Glutamatergic neuron (in vitro differentiated cells): ENCODE measurements around the gene RFNG. TPM values are rescaled to one million over a fixed set of nuclear protein-coding genes. Genes with fewer than 3 reads are reported as not detected.
A peak's percentile ranks its signal among the peaks of the same experiment; 100 is the strongest.

Source experiments
- DNase-seq: peaks from one replicate; pipeline ENCODE4 v3.0.0; 2022
- H3K27ac Mint-ChIP-seq: one replicate; pipeline ENCODE4 v1.8.0; 2020; ENCODE audit warnings: mild to moderate bottlenecking, mixed read lengths, inconsistent platforms; ENCODE audit not compliant: unreplicated experiment
- H3K27me3 Mint-ChIP-seq: one replicate; pipeline ENCODE4 v1.8.0; 2020; ENCODE audit warnings: mild to moderate bottlenecking, moderate library complexity, mixed read lengths, inconsistent platforms; ENCODE audit not compliant: unreplicated experiment
- H3K36me3 Mint-ChIP-seq: one replicate; pipeline ENCODE4 v1.8.0; 2020; ENCODE audit warnings: mild to moderate bottlenecking, mixed read lengths, inconsistent platforms; ENCODE audit not compliant: unreplicated experiment
- H3K4me1 Mint-ChIP-seq: one replicate; pipeline ENCODE4 v1.8.0; 2020; ENCODE audit warnings: mild to moderate bottlenecking, low read depth, mixed read lengths, inconsistent platforms; ENCODE audit not compliant: unreplicated experiment
- H3K4me3 Mint-ChIP-seq: one replicate; pipeline ENCODE4 v1.8.0; 2020; ENCODE audit warnings: mild to moderate bottlenecking, mixed read lengths, inconsistent platforms; ENCODE audit not compliant: unreplicated experiment
- H3K9me3 Mint-ChIP-seq: one replicate; pipeline ENCODE4 v1.8.0; 2020; ENCODE audit warnings: mild to moderate bottlenecking, moderate library complexity, mixed read lengths, inconsistent platforms; ENCODE audit not compliant: unreplicated experiment
- CTCF ChIP-seq: fragments of 200-600 bp; sonication (generic); IDR thresholded peaks from one replicate; pipeline ENCODE4 v1.5.0; 2021; ENCODE audit not compliant: partially characterized antibody, unreplicated experiment
- total RNA-seq: library from RNA; stranded (reverse); fragmentation: NEBNext Ultra II Directional; extraction: Animal tissue kit (Norgen Biotek cat#: 25700); gene quantifications from one replicate; pipeline ENCODE4 v1.2.1, GENCODE V29; 2021; ENCODE audit not compliant: unreplicated experiment

RFNG gene
- total RNA-seq, 1 donor from 2014 or later = 50.8 TPM

- no peaks in the 10 kb centered on the region for H3K4me1 Mint-ChIP-seq
- H3K36me3 Mint-ChIP-seq = no peaks in the 10 kb centered on the region
- H3K4me3 Mint-ChIP-seq = no peak overlapping the region
- H3K27me3 Mint-ChIP-seq = peaks cover 5% of the 10 kb centered on the region
- no peak for DNase-seq
- H3K9me3 Mint-ChIP-seq = peaks cover 8% of the 10 kb centered on the region
- no peak for TF ChIP-seq CTCF
- no peak overlapping the region for H3K27ac Mint-ChIP-seq
Observed at GRCh38 chr17:82082456-82082855, 30.8 kb upstream of the RFNG start.

- H3K36me3 Mint-ChIP-seq = no peaks in the 10 kb centered on the region
- H3K4me1 Mint-ChIP-seq = no peaks in the 10 kb centered on the region
- no peak overlapping the region for H3K4me3 Mint-ChIP-seq
- DNase-seq = no peak
- no peak for TF ChIP-seq CTCF
- peaks cover 5% of the 10 kb centered on the region for H3K27me3 Mint-ChIP-seq
- no peak overlapping the region for H3K27ac Mint-ChIP-seq
- peaks cover 8% of the 10 kb centered on the region for H3K9me3 Mint-ChIP-seq
Observed at GRCh38 chr17:82081966-82082365, 30.4 kb upstream of the RFNG start.

- Mint-ChIP-seq H3K4me3 (no peak overlapping the region), H3K36me3 (no peaks in the 10 kb centered on the region), H3K4me1 (no peaks in the 10 kb centered on the region), H3K27me3 (peaks cover 5% of the 10 kb centered on the region), H3K27ac (no peak overlapping the region), H3K9me3 (peaks cover 8% of the 10 kb centered on the region)
- DNase-seq = no peak
- no peak for TF ChIP-seq CTCF
Observed at GRCh38 chr17:82081546-82081945, 29.9 kb upstream of the RFNG start.

- Mint-ChIP-seq H3K9me3 (peaks cover 8% of the 10 kb centered on the region), H3K4me1 (no peaks in the 10 kb centered on the region), H3K27me3 (peaks cover 5% of the 10 kb centered on the region), H3K36me3 (no peaks in the 10 kb centered on the region), H3K4me3 (no peak overlapping the region), H3K27ac (no peak overlapping the region)
- no peak for TF ChIP-seq CTCF
- no peak for DNase-seq
Observed at GRCh38 chr17:82080789-82081464, 29.3 kb upstream of the RFNG start.

- H3K9me3 Mint-ChIP-seq = peaks cover 8% of the 10 kb centered on the region
- DNase-seq = no peak
- H3K27me3 Mint-ChIP-seq = peaks cover 5% of the 10 kb centered on the region
- no peaks in the 10 kb centered on the region for H3K4me1 Mint-ChIP-seq
- no peak overlapping the region for H3K27ac Mint-ChIP-seq
- no peaks in the 10 kb centered on the region for H3K36me3 Mint-ChIP-seq
- no peak for TF ChIP-seq CTCF
- peak overlapping the region; percentile 15 for H3K4me3 Mint-ChIP-seq
Observed at GRCh38 chr17:82080048-82080788, 28.6 kb upstream of the RFNG start.
